ENCODE data around the gene GGA1.
"Not testable (repeated sequence)": the region's sequence is repeated elsewhere in the genome, so short reads cannot be mapped to it uniquely, and the experiment has no call there.

Gene GGA1

GRCh38 chr22:37656583-37656982 is 47.9 kb downstream of the GGA1 start:
- DNase-seq: not testable (repeated sequence)

GRCh38 chr22:37657590-37658132 is 49.0 kb downstream of the GGA1 start:
- peak; percentile 76 for DNase-seq

GRCh38 chr22:37658133-37659065 is 49.8 kb downstream of the GGA1 start, which contains the start of gene PDXP:
Gene PDXP (plus strand): TSS chr22:37658723. CDS start chr22:37658783, 60 bp downstream.
- peak; percentile 100 for DNase-seq

- DNase-seq: no peak
These were observed 50.6 kb downstream of the GGA1 start for GRCh38 chr22:37659066-37659896.

GRCh38 chr22:37659897-37660708 is 51.5 kb downstream of the GGA1 start:
- peak; percentile 84 for DNase-seq

GRCh38 chr22:37660709-37661045 is 52.0 kb downstream of the GGA1 start:
- no peak for DNase-seq

- peak; percentile 69 for DNase-seq
These were observed 52.7 kb downstream of the GGA1 start for GRCh38 chr22:37661160-37661924.

GRCh38 chr22:37662039-37662438 is 53.4 kb downstream of the GGA1 start:
- no peak for DNase-seq

GRCh38 chr22:37663521-37664140 is 55.0 kb downstream of the GGA1 start:
- no peak for DNase-seq

GRCh38 chr22:37664249-37665101 is 55.8 kb downstream of the GGA1 start:
- DNase-seq: no peak

GRCh38 chr22:37665487-37665886 is 56.9 kb downstream of the GGA1 start:
- DNase-seq: no peak

- no peak for DNase-seq
These were observed 61.0 kb downstream of the GGA1 start for GRCh38 chr22:37669586-37669985.

- peak; percentile 58 for DNase-seq
These were observed 63.7 kb downstream of the GGA1 start for GRCh38 chr22:37672206-37672919.

- DNase-seq: peak; percentile 42
These were observed 64.4 kb downstream of the GGA1 start for GRCh38 chr22:37672920-37673455.

- DNase-seq: no peak
These were observed 65.6 kb downstream of the GGA1 start for GRCh38 chr22:37674248-37674647.

GRCh38 chr22:37674951-37675929 is 66.6 kb downstream of the GGA1 start, which contains the start of gene LGALS1:
Gene LGALS1 (plus strand): TSS chr22:37675636. CDS start chr22:37675703, 67 bp downstream.
- peak; percentile 96 for DNase-seq

GRCh38 chr22:37675930-37676735 is 67.5 kb downstream of the GGA1 start:
- DNase-seq: peak; percentile 42
